A549 (cell line): Measurements from ENCODE around the gene SETD4. TPM values are rescaled to one million over a fixed set of nuclear protein-coding genes. Genes with fewer than 3 reads are reported as not detected.

Experiments
- ATAC-seq, 2 experiments: fragments of 200-7000 bp in 1 of 2; fragments of >200 bp in 1 of 2; cut with Nextera tagmentation in 1 of 2; cut with Tn5 transposase in 1 of 2; 3 replicates each; pipeline versions ENCODE4 v1.8.0 to v1.9.1; 2018 to 2020; ENCODE audit warnings: mild to moderate bottlenecking in 1 of 2, moderate library complexity in 1 of 2
- CTCF ChIA-PET: fragments of 300-600 bp; sonication (Branson Sonifier 250); formaldehyde crosslinking; extraction: SDS; loops from one replicate; lab custom pipeline; 2021; ENCODE audit warnings: antibody characterized with exemption, inconsistent platforms; lab: Yijun Ruan, JAX
- POLR2A ChIA-PET: fragments of 350-600 bp; formaldehyde crosslinking; extraction: SDS; loops from one replicate; lab custom pipeline; 2021; ENCODE audit warnings: antibody characterized with exemption, inconsistent platforms; lab: Yijun Ruan, JAX
- DNase-seq, 2 experiments: peaks; one replicate each; pipeline versions ENCODE4 v3.0.0 to v3.0.0-alpha.2; 2011 to 2016; ENCODE audit warnings: low read depth in 1 of 2, low spot score in 1 of 2
- FAIRE-seq: peaks from 2 replicates; lab custom pipeline; 2011; peaks lifted over from hg19 to GRCh38; lab: Jason Lieb, UNC
- H3K27ac ChIP-seq, 2 experiments: fragments of >200 bp; sonication (Bioruptor Twin); formaldehyde crosslinking; 3 replicates each; pipeline ENCODE4 v1.5.1; 2016 to 2017
- H3K4me1 ChIP-seq: fragments of >200 bp; sonication (Bioruptor Twin); formaldehyde crosslinking; 3 replicates; pipeline ENCODE4 v1.6.1; 2016
- H3K4me2 ChIP-seq: fragments of >200 bp; sonication (Bioruptor Twin); formaldehyde crosslinking; 3 replicates; pipeline ENCODE4 v1.6.1; 2016
- H3K4me3 ChIP-seq: fragments of >200 bp; sonication (Bioruptor Twin); formaldehyde crosslinking; 3 replicates; pipeline ENCODE4 v1.5.1; 2016
- H3K9me3 ChIP-seq: fragments of >200 bp; sonication (Bioruptor Twin); formaldehyde crosslinking; 3 replicates; pipeline ENCODE4 v1.6.1; 2016
- ATOH8 ChIP-seq: fragments of 250-450 bp; sonication (Bioruptor Pico); IDR thresholded peaks from 2 replicates; pipeline ENCODE4 v1.5.0; 2020; ENCODE audit warnings: low read depth, mild to moderate bottlenecking, moderate library complexity
- BCL3 ChIP-seq: fragments of >200 bp; sonication (Bioruptor Twin); formaldehyde crosslinking; IDR thresholded peaks from 3 replicates; pipeline ENCODE4 v1.6.1; 2016
- CHD2 ChIP-seq: fragments of 150-350 bp; IDR thresholded peaks from 2 replicates; pipeline ENCODE4 v1.6.1; 2014; ENCODE audit warnings: low read length; ENCODE audit not compliant: partially characterized antibody
- CTCF ChIP-seq: fragments of >200 bp; sonication (Bioruptor Twin); formaldehyde crosslinking; IDR thresholded peaks from 3 replicates; pipeline ENCODE4 v1.5.1; 2016
- E2F6 ChIP-seq: IDR thresholded peaks from 2 replicates; pipeline ENCODE4 v1.6.1; 2012; ENCODE audit warnings: low read depth, borderline replicate concordance
- ELK1 ChIP-seq: fragments of 150-350 bp; IDR thresholded peaks from 2 replicates; pipeline ENCODE4 v1.6.1; 2014; ENCODE audit warnings: low read depth, mild to moderate bottlenecking, low read length
- FOXS1 ChIP-seq: fragments of 250-450 bp; sonication (Bioruptor Pico); IDR thresholded peaks from 2 replicates; pipeline ENCODE4 v1.5.0; 2020; ENCODE audit warnings: mild to moderate bottlenecking, moderate library complexity
- HDAC2 ChIP-seq: fragments of 200-600 bp; sonication (generic); IDR thresholded peaks from 2 replicates; pipeline ENCODE4 v1.6.1; 2016
- HMGXB4 ChIP-seq: fragments of 250-450 bp; sonication (Bioruptor Pico); IDR thresholded peaks from 2 replicates; pipeline ENCODE4 v1.5.0; 2021; ENCODE audit warnings: mild to moderate bottlenecking, moderate library complexity, borderline replicate concordance
- HOXB13 ChIP-seq: fragments of 250-450 bp; sonication (Bioruptor Pico); IDR thresholded peaks from 2 replicates; pipeline ENCODE4 v1.5.0; 2020; ENCODE audit warnings: low read depth, mild to moderate bottlenecking, moderate library complexity
- KDM1A ChIP-seq: fragments of 200-600 bp; sonication (generic); IDR thresholded peaks from 2 replicates; pipeline ENCODE4 v1.6.1; 2016; ENCODE audit warnings: low read depth, mild to moderate bottlenecking
- MAFK ChIP-seq: fragments of 450-650 bp; IDR thresholded peaks from 2 replicates; pipeline ENCODE4 v1.6.1; 2014; ENCODE audit not compliant: partially characterized antibody
- MAZ ChIP-seq: fragments of 150-350 bp; IDR thresholded peaks from 2 replicates; pipeline ENCODE4 v1.6.1; 2014; ENCODE audit warnings: antibody characterized with exemption, low read depth, low read length, borderline replicate concordance
- MYC ChIP-seq: IDR thresholded peaks from 2 replicates; pipeline ENCODE4 v1.6.1; 2012; ENCODE audit warnings: mild to moderate bottlenecking, inconsistent platforms, low read length, improper control_type of control experiment, borderline replicate concordance
- NPAS2 ChIP-seq: fragments of 250-450 bp; sonication (Bioruptor Pico); IDR thresholded peaks from 2 replicates; pipeline ENCODE4 v1.8.0; 2022; ENCODE audit warnings: mild to moderate bottlenecking, moderate library complexity, borderline replicate concordance
- REST ChIP-seq: fragments of 200-600 bp; sonication (generic); IDR thresholded peaks from 2 replicates; pipeline ENCODE4 v1.6.1; 2016; ENCODE audit warnings: antibody characterized with exemption, mild to moderate bottlenecking, moderate library complexity
- RFX5 ChIP-seq: fragments of 450-650 bp; IDR thresholded peaks from 2 replicates; pipeline ENCODE4 v1.7.1; 2014; ENCODE audit warnings: antibody characterized with exemption, mild to moderate bottlenecking, moderate library complexity
- SMC3 ChIP-seq: fragments of >200 bp; sonication (Bioruptor Twin); formaldehyde crosslinking; IDR thresholded peaks from 3 replicates; pipeline ENCODE4 v1.6.1; 2018; ENCODE audit warnings: inconsistent platforms
- SREBF2 ChIP-seq: fragments of 450-650 bp; IDR thresholded peaks from 2 replicates; pipeline ENCODE4 v1.6.1; 2014; ENCODE audit warnings: mild to moderate bottlenecking, moderate library complexity
- TFCP2L1 ChIP-seq: fragments of 250-450 bp; sonication (Bioruptor Pico); IDR thresholded peaks from 2 replicates; pipeline ENCODE4 v1.5.0; 2021; ENCODE audit warnings: mild to moderate bottlenecking
- whole genome bisulfite sequencing: methylation state at CpG from one replicate; pipeline ENCODE4 v1.1.6; 2017; ENCODE audit errors: missing lambda C conversion rate; 5-methylcytosine and 5-hydroxymethylcytosine counted together
- polyA plus RNA-seq, 4 experiments: library from polyadenylated mRNA; depleted of rRNA in 3 of 4; stranded (reverse); fragments of >200 nt; fragmentation: RNase III in 1 of 4; extraction: RNeasy Plus Mini Kit Qiagen cat#74134 plus additional on column Dnase treatment in 1 of 4; gene quantifications; 2 replicates in 3 of 4; 3 replicates in 1 of 4; pipeline ENCODE4 v1.2.3, GENCODE V29; 2011 to 2017
- TF ChIP-seq, protein P1 (sequence below): IDR thresholded peaks from 2 replicates; pipeline ENCODE4 v1.6.1; 2012

Gene SETD4
- polyA plus RNA-seq, 2 of the 4 experiments (the other 2 are of a cell fraction) = 10.3 to 17.1 TPM

- POLR2A ChIA-PET = no interaction called here
- TF ChIP-seq CHD2 (no peak), HDAC2 (no peak), BCL3 (no peak), SREBF2 (no peak)
- TF ChIP-seq, all 56 proteins: peak for 0
- DNase-seq (no peak), FAIRE-seq (no peak), ATAC-seq (no peak)
- Histone ChIP-seq H3K27ac (no peak overlapping the region), H3K4me3 (no peak overlapping the region), H3K4me1 (no peaks in the 10 kb centered on the region), H3K9me3 (no peaks in the 10 kb centered on the region), H3K4me2 (no peak overlapping the region)
- 0% methylated on average over 3 of the region's 4 CpGs for WGBS
- CTCF ChIA-PET = no interaction called here
Observed at GRCh38 chr21:35994613-35995012, 65.7 kb downstream of the SETD4 start.

DNA sequence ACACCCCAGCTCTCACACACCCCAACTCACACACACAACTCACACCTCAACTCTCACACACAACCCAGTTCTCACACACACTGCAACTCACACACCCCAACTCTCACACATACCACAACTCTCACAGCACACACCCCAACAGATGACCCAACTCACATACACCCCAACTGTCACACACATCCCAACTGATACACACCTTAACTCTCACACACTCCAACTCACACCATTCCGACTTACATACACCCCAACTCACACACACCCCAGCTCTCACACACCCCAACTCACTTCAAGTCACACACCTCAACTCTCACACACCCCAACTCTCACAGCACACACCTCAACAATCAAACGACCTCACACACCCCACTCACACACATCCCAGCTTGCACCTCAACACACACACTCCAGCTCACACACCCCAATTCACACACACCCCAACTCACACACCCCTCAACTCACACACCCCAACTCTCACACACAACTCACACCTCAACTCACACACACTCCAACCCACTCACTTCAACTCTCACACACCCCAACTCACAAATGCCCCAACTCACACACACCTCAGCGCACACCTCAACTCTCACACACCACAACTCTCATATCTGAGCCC lies 66.3 kb downstream of the SETD4 start:
- Histone ChIP-seq H3K9me3 (no peaks in the 10 kb centered on the region), H3K4me1 (no peaks in the 10 kb centered on the region), H3K4me2 (no peak overlapping the region), H3K4me3 (no peak overlapping the region), H3K27ac (no peak overlapping the region)
- FAIRE-seq (no peak), ATAC-seq (no peak), DNase-seq (no peak)
- ChIA-PET CTCF (no interaction called here), POLR2A (no interaction called here)
- 18% methylated on average over 3 of the region's 3 CpGs for WGBS
- TF ChIP-seq MAFK = no peak
- TF ChIP-seq NPAS2 = no peak
- TF ChIP-seq ATOH8 (CRISPR knock-in tag) = no peak
- no peak for TF ChIP-seq HOXB13
- TF ChIP-seq, protein P1, sequence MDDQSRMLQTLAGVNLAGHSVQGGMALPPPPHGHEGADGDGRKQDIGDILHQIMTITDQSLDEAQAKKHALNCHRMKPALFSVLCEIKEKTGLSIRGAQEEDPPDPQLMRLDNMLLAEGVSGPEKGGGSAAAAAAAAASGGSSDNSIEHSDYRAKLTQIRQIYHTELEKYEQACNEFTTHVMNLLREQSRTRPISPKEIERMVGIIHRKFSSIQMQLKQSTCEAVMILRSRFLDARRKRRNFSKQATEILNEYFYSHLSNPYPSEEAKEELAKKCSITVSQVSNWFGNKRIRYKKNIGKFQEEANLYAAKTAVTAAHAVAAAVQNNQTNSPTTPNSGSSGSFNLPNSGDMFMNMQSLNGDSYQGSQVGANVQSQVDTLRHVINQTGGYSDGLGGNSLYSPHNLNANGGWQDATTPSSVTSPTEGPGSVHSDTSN = no peak
- no peak for TF ChIP-seq CTCF
- no peak for TF ChIP-seq E2F6
- TF ChIP-seq TFCP2L1 (CRISPR knock-in tag) = no peak
- no peak for TF ChIP-seq SMC3
- no peak for TF ChIP-seq REST
- TF ChIP-seq ELK1 = no peak
- TF ChIP-seq RFX5 = no peak
- TF ChIP-seq BCL3 = no peak
- TF ChIP-seq MAZ = no peak
- no peak for TF ChIP-seq FOXS1 (CRISPR knock-in tag)
- no peak for TF ChIP-seq MYC
- no peak for TF ChIP-seq HMGXB4 (CRISPR knock-in tag)
- no peak for TF ChIP-seq KDM1A
